ENCODE results near the gene SECISBP2.

Gene SECISBP2

GRCh38 chr9:89350988-89351557 is 32.8 kb downstream of the SECISBP2 start:
- DNase-seq (ENCODE audit: low spot score): no peak

- no peak for DNase-seq (ENCODE audit: low spot score)
Observed at GRCh38 chr9:89351584-89352300, 33.4 kb downstream of the SECISBP2 start.

- no peak for DNase-seq (ENCODE audit: low spot score)
Observed at GRCh38 chr9:89352451-89352850, 34.2 kb downstream of the SECISBP2 start.

- DNase-seq (ENCODE audit: low spot score): no peak
Observed at GRCh38 chr9:89352874-89353649, 34.8 kb downstream of the SECISBP2 start.

DNA sequence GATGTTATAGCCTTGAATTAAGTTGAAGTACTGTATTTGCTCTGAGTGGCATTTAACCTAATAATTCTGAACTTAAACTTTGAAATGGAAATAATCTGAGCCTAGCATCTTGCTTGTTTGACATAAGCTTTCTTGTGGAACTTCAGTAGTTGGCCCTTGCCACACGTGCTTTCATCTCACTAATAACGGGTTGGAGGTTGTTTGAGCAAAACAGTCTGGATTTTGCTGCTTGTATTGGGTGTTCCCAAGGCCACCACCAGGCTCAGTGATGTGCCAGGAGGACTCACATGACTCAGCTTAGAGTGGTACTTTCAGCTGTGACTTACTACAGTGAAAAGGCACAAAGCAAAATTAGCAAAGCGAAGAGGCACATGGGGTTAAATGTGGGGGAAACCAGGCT is 35.7 kb downstream of the SECISBP2 start:
- DNase-seq (ENCODE audit: low spot score): no peak

GRCh38 chr9:89354471-89354870 is 36.2 kb downstream of the SECISBP2 start:
- DNase-seq (ENCODE audit: low spot score): no peak

- no peak for DNase-seq (ENCODE audit: low spot score)
Observed at GRCh38 chr9:89356782-89357181, 38.5 kb downstream of the SECISBP2 start.

GRCh38 chr9:89357331-89358197 is 39.3 kb downstream of the SECISBP2 start:
- no peak for DNase-seq (ENCODE audit: low spot score)

DNA sequence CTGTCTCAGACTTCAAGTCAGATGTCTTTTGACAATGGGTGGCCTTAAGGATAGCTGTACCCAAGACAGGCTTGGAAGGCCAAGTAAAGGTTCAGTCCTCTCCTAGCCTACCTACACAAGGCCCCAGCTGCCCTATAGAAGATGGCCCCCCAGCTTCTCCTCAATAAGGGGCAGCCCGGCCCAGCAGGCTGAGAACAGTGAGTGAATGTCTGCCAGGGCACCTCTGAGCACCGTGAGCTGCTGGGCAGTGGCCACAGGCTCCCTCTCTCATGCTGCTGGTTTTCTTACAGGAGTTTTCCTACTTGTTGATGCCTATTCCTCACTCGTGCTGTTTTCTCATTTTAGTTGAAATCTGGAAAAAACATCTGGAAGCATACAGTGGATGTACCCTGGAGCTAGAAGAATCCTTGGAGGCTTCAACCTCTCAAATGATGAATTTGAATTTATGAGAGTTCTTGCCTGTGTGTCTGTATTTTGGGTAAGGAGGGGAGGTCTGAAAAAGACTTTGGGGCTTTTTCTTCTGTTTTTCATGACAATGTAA is 40.1 kb downstream of the SECISBP2 start:
- no peak for DNase-seq (ENCODE audit: low spot score)

- DNase-seq (ENCODE audit: low spot score): peak; percentile 63
Observed at GRCh38 chr9:89358985-89359384, 40.7 kb downstream of the SECISBP2 start.

DNA sequence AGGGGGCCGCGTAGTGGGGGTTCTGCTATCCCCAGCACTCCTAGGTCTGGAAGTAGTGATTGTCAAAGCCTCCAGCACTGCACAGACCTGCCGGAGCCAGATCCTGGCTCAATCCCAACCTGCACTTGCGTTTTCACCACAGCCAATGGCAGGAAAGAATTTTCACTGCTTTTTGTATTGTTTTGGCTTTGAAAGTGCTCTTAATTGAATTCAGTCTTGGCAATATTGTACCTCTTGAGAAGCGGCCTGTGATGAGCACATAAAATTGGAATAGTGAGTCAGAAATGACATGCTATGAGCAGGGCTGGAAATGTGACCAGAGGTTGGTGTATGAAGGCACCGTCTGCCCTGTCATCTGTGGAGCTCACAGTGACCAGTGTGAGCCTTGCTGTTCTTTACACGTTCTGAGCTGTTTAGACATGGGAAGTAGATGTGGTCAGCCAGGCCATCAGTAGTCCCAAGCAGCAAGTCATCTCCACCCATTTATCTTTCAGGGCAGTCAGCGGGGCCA is 41.5 kb downstream of the SECISBP2 start:
- DNase-seq (ENCODE audit: low spot score): no peak

DNA sequence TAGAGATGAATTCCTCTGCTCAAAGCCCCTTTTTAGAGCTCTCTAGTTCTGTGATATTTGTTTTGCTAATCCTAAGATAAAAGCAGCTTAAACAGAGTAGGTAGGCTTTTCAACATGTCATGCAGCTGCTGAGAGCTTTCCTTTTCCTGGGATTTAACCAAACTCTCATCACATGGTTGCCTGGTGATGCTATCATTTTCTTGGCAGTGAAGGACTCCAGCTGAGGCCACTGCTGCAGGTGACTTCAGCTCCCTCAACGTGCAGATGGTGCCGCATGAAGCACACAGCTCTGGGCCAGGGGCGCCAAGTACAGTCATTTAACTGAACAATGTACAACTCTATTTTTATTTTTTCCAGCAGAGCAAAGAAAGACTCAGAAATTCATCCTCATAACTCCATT is 42.2 kb downstream of the SECISBP2 start:
- DNase-seq (ENCODE audit: low spot score): peak; percentile 60

- DNase-seq (ENCODE audit: low spot score): no peak
Observed at GRCh38 chr9:89361031-89361430, 42.7 kb downstream of the SECISBP2 start.

DNA sequence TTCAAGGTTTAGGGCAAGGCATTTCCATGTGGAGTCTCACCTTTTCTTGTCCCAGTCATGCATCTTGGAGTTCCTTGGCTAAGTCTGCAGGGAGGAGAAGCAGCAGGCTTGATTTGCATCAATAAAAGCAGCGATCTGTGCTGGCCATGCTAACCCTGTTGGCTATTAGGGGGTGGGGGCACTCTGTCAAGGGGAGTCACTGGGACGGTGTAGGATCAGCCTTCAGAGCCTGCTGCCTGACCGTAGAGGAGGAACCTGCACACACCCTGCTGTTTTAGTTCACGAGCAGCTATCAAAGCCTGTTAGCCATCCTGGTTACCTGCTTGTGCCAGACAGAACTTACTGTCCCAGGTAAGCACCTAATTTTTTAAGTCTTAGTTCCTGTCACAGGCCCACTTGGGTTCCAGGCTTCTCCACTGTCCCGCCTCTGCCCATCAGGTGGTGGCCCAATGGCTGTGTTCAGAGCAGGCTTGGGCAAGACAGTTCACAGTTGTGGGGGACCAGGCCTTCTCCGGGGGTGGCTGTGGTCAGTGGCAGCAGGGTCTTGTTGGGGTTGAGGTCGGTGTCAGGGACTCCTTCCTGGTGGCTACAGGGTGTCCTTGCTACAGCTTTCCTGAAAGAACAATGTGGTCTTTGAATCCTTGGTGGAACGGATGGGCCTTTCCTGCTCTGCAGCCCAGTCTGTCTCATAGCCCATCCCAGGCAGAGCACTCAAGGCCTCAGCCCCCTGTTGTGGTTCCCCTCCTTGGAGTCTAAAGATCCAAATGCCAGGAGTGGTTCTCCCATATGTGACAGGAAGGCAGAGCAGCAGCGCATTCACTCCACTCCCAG is 43.7 kb downstream of the SECISBP2 start:
- no peak for DNase-seq (ENCODE audit: low spot score)

- no peak for DNase-seq (ENCODE audit: low spot score)
Observed at GRCh38 chr9:89362647-89363310, 44.5 kb downstream of the SECISBP2 start.

DNA sequence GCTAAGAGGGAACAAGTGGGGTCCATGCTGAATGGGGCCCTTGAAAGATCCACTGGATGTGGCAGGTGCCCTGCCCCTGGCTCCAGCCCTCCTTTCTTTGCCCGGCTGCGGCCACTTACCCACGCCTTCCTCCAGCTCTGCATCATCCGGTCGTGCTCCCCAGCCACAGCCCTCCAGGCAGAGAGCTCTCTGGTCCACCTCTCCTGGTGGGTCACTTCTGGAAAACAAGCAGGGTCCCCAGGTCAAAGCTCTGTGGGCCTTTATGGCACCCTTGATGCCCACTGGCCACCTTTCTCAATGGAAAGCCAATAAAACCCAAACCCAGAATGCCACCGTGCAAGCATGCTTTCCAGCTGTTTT is 45.0 kb downstream of the SECISBP2 start:
- DNase-seq (ENCODE audit: low spot score): no peak

GRCh38 chr9:89363921-89364665 is 45.8 kb downstream of the SECISBP2 start:
- no peak for DNase-seq (ENCODE audit: low spot score)

DNA sequence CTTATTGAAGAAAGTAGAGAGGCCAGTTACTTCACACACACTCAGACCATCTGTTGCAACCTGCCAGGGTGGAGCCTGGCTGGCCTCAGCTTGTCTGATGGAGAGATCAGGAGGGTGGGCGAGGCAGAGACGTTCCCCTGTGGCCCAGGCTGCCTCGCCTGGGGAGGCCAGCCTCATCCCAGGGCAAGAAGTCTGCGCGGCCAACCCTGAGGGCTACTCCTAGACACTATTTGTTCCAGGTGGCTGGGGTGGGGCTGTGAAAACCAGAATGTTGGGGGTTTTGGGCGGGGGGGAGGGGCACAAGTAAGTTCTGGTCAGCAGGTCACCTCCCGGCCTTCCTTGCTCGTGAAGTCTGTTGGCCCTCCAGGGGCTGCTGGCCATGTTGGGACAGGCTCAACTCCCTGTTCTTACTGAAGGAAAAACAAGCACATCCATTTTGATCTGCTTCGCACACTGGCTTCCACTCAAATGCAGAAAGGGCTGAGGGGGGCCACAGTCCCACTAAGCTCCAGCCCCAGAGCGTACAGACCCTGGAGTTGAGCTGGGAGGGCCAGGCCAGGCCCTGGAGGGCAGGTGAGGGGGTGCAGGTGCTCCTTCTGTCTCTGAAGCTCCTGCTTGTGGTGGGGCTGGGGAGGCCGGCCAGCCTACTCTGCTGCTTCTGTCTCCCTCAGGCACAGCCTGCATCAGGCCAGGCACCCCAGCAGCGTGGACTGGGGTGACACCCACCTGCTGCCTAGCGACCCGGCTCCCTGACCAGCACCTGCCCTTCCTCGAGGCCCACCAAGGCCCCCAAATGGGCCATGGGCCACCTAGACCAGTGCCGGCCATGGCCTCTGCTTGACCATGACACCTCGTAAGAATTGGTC is 46.6 kb downstream of the SECISBP2 start:
- DNase-seq (ENCODE audit: low spot score): no peak

DNA sequence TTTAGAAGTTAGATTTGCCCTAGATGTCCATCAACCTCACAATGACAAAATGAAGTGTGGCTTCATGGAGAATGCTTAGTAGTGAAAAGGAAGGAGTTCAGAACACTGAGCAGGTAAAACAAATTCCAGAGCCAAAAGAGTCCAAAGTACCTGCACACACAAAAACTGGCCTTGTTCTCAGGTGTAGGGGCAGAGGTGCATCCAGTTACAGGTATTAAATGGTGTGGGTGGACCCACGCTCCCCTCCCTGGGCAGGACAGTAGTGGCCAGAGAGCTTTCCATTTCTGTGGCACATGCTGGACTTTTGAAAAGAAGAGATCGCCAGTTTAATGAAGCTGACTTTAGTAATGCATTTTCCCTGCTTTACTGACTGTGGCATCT is 47.2 kb downstream of the SECISBP2 start:
- DNase-seq (ENCODE audit: low spot score): no peak
